GM12878 (cell line): Measurements from ENCODE around the gene MICAL3. TPM values are rescaled to one million over a fixed set of nuclear protein-coding genes. Genes with fewer than 3 reads are reported as not detected.

Experiments used
- ATAC-seq: fragments of 200-7000 bp; cut with Tn5 transposase; 3 replicates; pipeline ENCODE4 v1.9.1; 2020; ENCODE audit warnings: mild to moderate bottlenecking, moderate library complexity
- BruUV-seq: library from RNA; stranded (reverse); fragments of 400-500 nt; replicated peaks from 2 replicates; lab custom pipeline; 2021; lab: Mats Ljungman, UMichigan
- CTCF ChIA-PET: fragments of 300-600 bp; sonication (Branson Sonifier 250); formaldehyde crosslinking; extraction: SDS; loops from one replicate; lab custom pipeline; 2021; ENCODE audit warnings: inconsistent platforms; lab: Yijun Ruan, JAX
- POLR2A ChIA-PET: fragments of 350-600 bp; formaldehyde crosslinking; extraction: SDS; loops from one replicate; lab custom pipeline; 2021; ENCODE audit warnings: inconsistent platforms; lab: Charles Lee
- RAD21 ChIA-PET: fragments of 300-600 bp; sonication (Branson Sonifier 250); formaldehyde crosslinking; loops from one replicate; lab custom pipeline; 2023; ENCODE audit warnings: antibody characterized with exemption; ENCODE audit not compliant: unreplicated experiment; lab: Charles Lee
- SMC1A ChIA-PET: fragments of 300-600 bp; sonication (Branson Sonifier 250); formaldehyde crosslinking; loops from one replicate; lab custom pipeline; 2023; ENCODE audit not compliant: unreplicated experiment, uncharacterized antibody; lab: Charles Lee
- DNase-seq: peaks from one replicate; pipeline ENCODE4 v3.0.0-alpha.2; 2011; ENCODE audit warnings: low read depth, low spot score
- FAIRE-seq: peaks from 3 replicates; lab custom pipeline; 2011; peaks lifted over from hg19 to GRCh38; lab: Jason Lieb, UNC
- H2AFZ ChIP-seq: 2 replicates; pipeline ENCODE4 v1.6.0; 2011; ENCODE audit warnings: low read depth, low read length, control low read depth; ENCODE audit not compliant: control insufficient read depth
- H3K27ac ChIP-seq: 2 replicates; pipeline ENCODE4 v1.5.1; 2011; ENCODE audit warnings: control low read depth; ENCODE audit not compliant: control insufficient read depth, insufficient read depth
- H3K27me3 ChIP-seq, 2 experiments: replicated peaks in 1 of 2; 2 replicates each; pipeline versions ENCODE4 v1.6.0 to v1.6.1; 2011; ENCODE audit warnings: low read length in 1 of 2; ENCODE audit not compliant: control insufficient read depth in 2 of 2, insufficient read depth in 2 of 2
- H3K36me3 ChIP-seq, 2 experiments: 2 replicates each; pipeline ENCODE4 v1.5.1; 2011; ENCODE audit warnings: low read length in 1 of 2; ENCODE audit not compliant: control insufficient read depth in 2 of 2, insufficient read depth in 2 of 2
- H3K4me1 ChIP-seq: 2 replicates; pipeline ENCODE4 v1.6.1; 2011; ENCODE audit warnings: mild to moderate bottlenecking, low read length, moderate library complexity, mixed read lengths; ENCODE audit not compliant: control insufficient read depth, insufficient read depth
- H3K4me2 ChIP-seq: 2 replicates; pipeline ENCODE4 v1.6.0; 2011; ENCODE audit warnings: control low read depth; ENCODE audit not compliant: control insufficient read depth, insufficient read depth
- H3K4me3 ChIP-seq: fragments of 200-600 bp; sonication (generic); 2 replicates; pipeline ENCODE4 v1.5.1; 2016
- H3K79me2 ChIP-seq: 2 replicates; pipeline ENCODE4 v1.6.0; 2011; ENCODE audit warnings: low read length; ENCODE audit not compliant: control insufficient read depth, insufficient read depth
- H3K9ac ChIP-seq: 2 replicates; pipeline ENCODE4 v1.8.0; 2011; ENCODE audit warnings: low read length, control low read depth, mixed read lengths; ENCODE audit not compliant: control insufficient read depth, insufficient read depth
- H3K9me3 ChIP-seq: replicated peaks from 3 replicates; pipeline ENCODE4 v1.5.1; 2011; ENCODE audit warnings: mild to moderate bottlenecking, low read length; ENCODE audit not compliant: control insufficient read depth, insufficient read depth
- H4K20me1 ChIP-seq: 2 replicates; pipeline ENCODE4 v1.6.0; 2011; ENCODE audit not compliant: control insufficient read depth, insufficient read depth
- CREM ChIP-seq: IDR thresholded peaks from 2 replicates; pipeline ENCODE4 v1.6.1; 2014; ENCODE audit warnings: antibody characterized with exemption, low read depth
- HDAC6 ChIP-seq: fragments of 200-600 bp; sonication (generic); IDR thresholded peaks from one replicate; pipeline ENCODE4 v1.8.0; 2017; ENCODE audit warnings: antibody characterized with exemption; ENCODE audit not compliant: unreplicated experiment
- MEF2B ChIP-seq: fragments of 450-650 bp; IDR thresholded peaks from 2 replicates; pipeline ENCODE4 v1.6.1; 2018; ENCODE audit warnings: mild to moderate bottlenecking, moderate library complexity; ENCODE audit not compliant: partially characterized antibody, poor library complexity, severe bottlenecking
- RFX5 ChIP-seq: IDR thresholded peaks from 2 replicates; pipeline ENCODE4 v1.6.1; 2011; ENCODE audit warnings: low read depth, low read length, improper control_type of control experiment
- STAT1 ChIP-seq: fragments of 450-650 bp; conservative IDR thresholded peaks from 2 replicates; pipeline ENCODE4 v1.6.1; 2014; ENCODE audit warnings: antibody characterized with exemption, mild to moderate bottlenecking
- WGBS: methylation state at CpG from one replicate; pipeline ENCODE4 v1.1.6; 2016; ENCODE audit warnings: low lambda C conversion rate; ENCODE audit not compliant: insufficient replicate concordance, insufficient coverage; ENCODE audit errors: missing lambda C conversion rate; 5-methylcytosine and 5-hydroxymethylcytosine counted together
- in situ Hi-C: fragments of 300-500 bp; cut with MboI; formaldehyde crosslinking; loops from 9 replicates; pipeline ENCODE4 v1.14.3; 2018; ENCODE audit warnings: mixed read lengths
- intact Hi-C: fragments of 100-400 bp; cut with micrococcal nuclease; formaldehyde crosslinking; loops from one replicate; pipeline ENCODE4 v1.14.2; 2022; ENCODE audit not compliant: unreplicated experiment
- polyA plus RNA-seq, 11 experiments: library from polyadenylated mRNA; depleted of rRNA in 4 of 11; unstranded in 6 of 11; stranded (reverse) in 5 of 11; fragments of >200 nt; fragmentation: Nextera tagmentation in 4 of 11; fragmentation: Illumina TruSeq in 1 of 11; extraction: Ambion mirVana in 4 of 11; extraction: Trizol in 1 of 11; gene quantifications; 1 replicate in 1 of 11; 2 replicates in 10 of 11; pipeline versions ENCODE4 v1.2.1 to v1.2.3, GENCODE V29; 2011 to 2016; ENCODE audit warnings: inconsistent platforms in 2 of 11, missing spikeins in 2 of 11, low read depth in 1 of 11
- total RNA-seq, 4 experiments: library from RNA; depleted of rRNA in 3 of 4; stranded (reverse); fragments of >200 nt in 3 of 4; fragmentation: Illumina TruSeq in 1 of 4; extraction: Trizol in 1 of 4; gene quantifications; 2 replicates each; pipeline versions ENCODE4 v1.2.1 to v1.2.3, GENCODE V29; 2013 to 2021
- TF ChIP-seq, protein P1 (sequence below): fragments of 450-650 bp; IDR thresholded peaks from 2 replicates; pipeline ENCODE4 v1.6.1; 2017; ENCODE audit warnings: antibody characterized with exemption, mild to moderate bottlenecking, moderate library complexity

Gene MICAL3
- total and polyA plus RNA-seq, 10 of the 15 experiments (the other 5 are each of a cell fraction or from before 2014, with no cell fraction given): 2.6 to 92.2 (median 24.0) TPM

- Histone ChIP-seq H3K36me3 (peaks cover 2 to 29% of the 10 kb centered on the region in 2 experiments; a peak in 3 of 4 replicates), H3K9me3 (no peaks in the 10 kb centered on the region), H2AFZ (no peak overlapping the region), H4K20me1 (no peaks in the 10 kb centered on the region), H3K9ac (no peak overlapping the region), H3K4me3 (no peak overlapping the region), H3K27ac (no peak overlapping the region), H3K4me2 (no peak overlapping the region), H3K79me2 (no peaks in the 10 kb centered on the region), H3K27me3 (no peaks in the 10 kb centered on the region), H3K4me1 (no peaks in the 10 kb centered on the region)
- RAD21 ChIA-PET: interaction anchor here (0.8 kb wide), 1 partner anchor 56 kb away, joined by 3 read pairs; no protein-coding TSS in a partner anchor
- no peak for FAIRE-seq
- POLR2A ChIA-PET: no interaction called here
- CTCF ChIA-PET: interaction anchor here (1.9 kb wide), 1 partner anchor 9 kb away, joined by 6 read pairs; no protein-coding TSS in a partner anchor
- in situ Hi-C loops: no loop called here
- ATAC-seq: peak; percentile 34
- intact Hi-C loops: no loop called here
- SMC1A ChIA-PET: interaction anchor here (1.2 kb wide), 1 partner anchor 262 kb away, joined by 3 read pairs; no protein-coding TSS in a partner anchor
- no peak for DNase-seq
- BruUV-seq: no TSS peak
- no peak for TF ChIP-seq RFX5
- TF ChIP-seq CREM: no peak
- TF ChIP-seq HDAC6: no peak
- TF ChIP-seq, protein P1, sequence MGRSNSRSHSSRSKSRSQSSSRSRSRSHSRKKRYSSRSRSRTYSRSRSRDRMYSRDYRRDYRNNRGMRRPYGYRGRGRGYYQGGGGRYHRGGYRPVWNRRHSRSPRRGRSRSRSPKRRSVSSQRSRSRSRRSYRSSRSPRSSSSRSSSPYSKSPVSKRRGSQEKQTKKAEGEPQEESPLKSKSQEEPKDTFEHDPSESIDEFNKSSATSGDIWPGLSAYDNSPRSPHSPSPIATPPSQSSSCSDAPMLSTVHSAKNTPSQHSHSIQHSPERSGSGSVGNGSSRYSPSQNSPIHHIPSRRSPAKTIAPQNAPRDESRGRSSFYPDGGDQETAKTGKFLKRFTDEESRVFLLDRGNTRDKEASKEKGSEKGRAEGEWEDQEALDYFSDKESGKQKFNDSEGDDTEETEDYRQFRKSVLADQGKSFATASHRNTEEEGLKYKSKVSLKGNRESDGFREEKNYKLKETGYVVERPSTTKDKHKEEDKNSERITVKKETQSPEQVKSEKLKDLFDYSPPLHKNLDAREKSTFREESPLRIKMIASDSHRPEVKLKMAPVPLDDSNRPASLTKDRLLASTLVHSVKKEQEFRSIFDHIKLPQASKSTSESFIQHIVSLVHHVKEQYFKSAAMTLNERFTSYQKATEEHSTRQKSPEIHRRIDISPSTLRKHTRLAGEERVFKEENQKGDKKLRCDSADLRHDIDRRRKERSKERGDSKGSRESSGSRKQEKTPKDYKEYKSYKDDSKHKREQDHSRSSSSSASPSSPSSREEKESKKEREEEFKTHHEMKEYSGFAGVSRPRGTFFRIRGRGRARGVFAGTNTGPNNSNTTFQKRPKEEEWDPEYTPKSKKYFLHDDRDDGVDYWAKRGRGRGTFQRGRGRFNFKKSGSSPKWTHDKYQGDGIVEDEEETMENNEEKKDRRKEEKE: no peak
- no peak for TF ChIP-seq MEF2B
- no peak for TF ChIP-seq STAT1
- 65% methylated on average over 3 of the region's 3 CpGs for WGBS
These were observed 203.4 kb downstream of the MICAL3 start for GRCh38 chr22:17820879-17821439.
